ENCODE data around the gene ALPK3.
A peak's percentile ranks its signal among the peaks of the same experiment; 100 is the strongest.

The ALPK3 gene

DNA sequence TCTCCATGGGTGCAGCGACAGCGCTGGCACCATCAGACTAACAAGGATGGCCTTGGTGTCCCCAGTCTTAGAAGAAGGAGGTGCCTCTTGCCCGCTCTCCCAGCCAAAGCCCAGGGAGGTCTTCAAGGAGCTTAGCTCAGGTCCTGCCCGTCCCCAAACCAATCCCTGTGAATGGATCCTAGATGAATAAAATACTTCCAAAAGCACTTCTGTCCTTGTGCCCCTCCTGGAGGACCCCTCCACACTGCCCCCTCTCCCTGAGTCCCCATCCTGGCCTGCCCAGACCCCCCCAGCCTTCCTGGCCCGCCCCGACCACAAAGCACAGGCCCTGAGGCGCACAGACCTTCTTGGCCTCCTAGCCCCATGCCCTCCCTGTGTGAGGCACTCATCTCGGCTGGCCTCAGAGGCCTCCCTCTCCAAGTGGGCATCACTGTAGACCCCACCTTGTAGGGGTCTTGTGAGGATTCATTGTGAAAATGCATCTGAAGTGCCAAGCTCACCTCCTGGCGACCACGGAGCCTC lies 75.7 kb downstream of the ALPK3 start:
- Histone ChIP-seq H3K36me3 (ENCODE audit: low read depth) (no peaks in the 10 kb centered on the region), H3K4me3 (ENCODE audit: severe bottlenecking) (no peak overlapping the region), H3K9me3 (ENCODE audit: severe bottlenecking) (no peaks in the 10 kb centered on the region), H3K4me1 (ENCODE audit: insufficient read depth, poor library complexity, severe bottlenecking) (no peaks in the 10 kb centered on the region), H3K27me3 (ENCODE audit: insufficient read depth, poor library complexity, severe bottlenecking) (no peaks in the 10 kb centered on the region), H3K27ac (ENCODE audit: poor library complexity, severe bottlenecking) (no peak overlapping the region)
- ATAC-seq (ENCODE audit: low read depth) (no peak), DNase-seq (ENCODE audit: low spot score) (no peak)
- TF ChIP-seq, protein P1, sequence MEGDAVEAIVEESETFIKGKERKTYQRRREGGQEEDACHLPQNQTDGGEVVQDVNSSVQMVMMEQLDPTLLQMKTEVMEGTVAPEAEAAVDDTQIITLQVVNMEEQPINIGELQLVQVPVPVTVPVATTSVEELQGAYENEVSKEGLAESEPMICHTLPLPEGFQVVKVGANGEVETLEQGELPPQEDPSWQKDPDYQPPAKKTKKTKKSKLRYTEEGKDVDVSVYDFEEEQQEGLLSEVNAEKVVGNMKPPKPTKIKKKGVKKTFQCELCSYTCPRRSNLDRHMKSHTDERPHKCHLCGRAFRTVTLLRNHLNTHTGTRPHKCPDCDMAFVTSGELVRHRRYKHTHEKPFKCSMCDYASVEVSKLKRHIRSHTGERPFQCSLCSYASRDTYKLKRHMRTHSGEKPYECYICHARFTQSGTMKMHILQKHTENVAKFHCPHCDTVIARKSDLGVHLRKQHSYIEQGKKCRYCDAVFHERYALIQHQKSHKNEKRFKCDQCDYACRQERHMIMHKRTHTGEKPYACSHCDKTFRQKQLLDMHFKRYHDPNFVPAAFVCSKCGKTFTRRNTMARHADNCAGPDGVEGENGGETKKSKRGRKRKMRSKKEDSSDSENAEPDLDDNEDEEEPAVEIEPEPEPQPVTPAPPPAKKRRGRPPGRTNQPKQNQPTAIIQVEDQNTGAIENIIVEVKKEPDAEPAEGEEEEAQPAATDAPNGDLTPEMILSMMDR (IDR thresholded peaks at IDR 0.05; ENCODE audit: poor library complexity, severe bottlenecking): no peak

DNA sequence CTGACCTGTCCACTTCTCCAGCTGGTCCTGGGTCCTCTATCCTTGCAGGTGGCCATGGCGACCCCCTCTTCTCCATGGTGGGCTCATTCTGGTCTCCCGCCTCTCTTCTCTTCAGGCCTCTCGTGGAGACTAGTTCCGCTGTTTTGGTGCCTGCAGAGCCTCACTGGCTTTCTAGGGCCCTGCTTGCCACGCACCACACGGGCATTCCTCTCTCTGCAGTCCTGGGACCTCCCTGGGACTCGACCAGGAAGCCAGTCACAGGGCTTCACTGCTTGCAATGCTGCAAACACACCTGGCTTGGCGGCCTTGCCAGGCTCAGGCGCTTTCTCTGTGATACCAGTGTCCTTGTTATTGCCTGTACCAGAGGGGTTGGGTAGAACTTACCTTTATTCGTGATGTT lies 76.5 kb downstream of the ALPK3 start:
- Histone ChIP-seq H3K36me3 (ENCODE audit: low read depth) (no peaks in the 10 kb centered on the region), H3K27me3 (ENCODE audit: insufficient read depth, poor library complexity, severe bottlenecking) (no peaks in the 10 kb centered on the region), H3K27ac (ENCODE audit: poor library complexity, severe bottlenecking) (no peak overlapping the region), H3K4me1 (ENCODE audit: insufficient read depth, poor library complexity, severe bottlenecking) (no peaks in the 10 kb centered on the region), H3K9me3 (ENCODE audit: severe bottlenecking) (no peaks in the 10 kb centered on the region), H3K4me3 (ENCODE audit: severe bottlenecking) (no peak overlapping the region)
- TF ChIP-seq, protein P1 (IDR thresholded peaks at IDR 0.05; ENCODE audit: poor library complexity, severe bottlenecking): no peak
- DNase-seq (ENCODE audit: low spot score): no peak
- no peak for ATAC-seq (ENCODE audit: low read depth)

DNA sequence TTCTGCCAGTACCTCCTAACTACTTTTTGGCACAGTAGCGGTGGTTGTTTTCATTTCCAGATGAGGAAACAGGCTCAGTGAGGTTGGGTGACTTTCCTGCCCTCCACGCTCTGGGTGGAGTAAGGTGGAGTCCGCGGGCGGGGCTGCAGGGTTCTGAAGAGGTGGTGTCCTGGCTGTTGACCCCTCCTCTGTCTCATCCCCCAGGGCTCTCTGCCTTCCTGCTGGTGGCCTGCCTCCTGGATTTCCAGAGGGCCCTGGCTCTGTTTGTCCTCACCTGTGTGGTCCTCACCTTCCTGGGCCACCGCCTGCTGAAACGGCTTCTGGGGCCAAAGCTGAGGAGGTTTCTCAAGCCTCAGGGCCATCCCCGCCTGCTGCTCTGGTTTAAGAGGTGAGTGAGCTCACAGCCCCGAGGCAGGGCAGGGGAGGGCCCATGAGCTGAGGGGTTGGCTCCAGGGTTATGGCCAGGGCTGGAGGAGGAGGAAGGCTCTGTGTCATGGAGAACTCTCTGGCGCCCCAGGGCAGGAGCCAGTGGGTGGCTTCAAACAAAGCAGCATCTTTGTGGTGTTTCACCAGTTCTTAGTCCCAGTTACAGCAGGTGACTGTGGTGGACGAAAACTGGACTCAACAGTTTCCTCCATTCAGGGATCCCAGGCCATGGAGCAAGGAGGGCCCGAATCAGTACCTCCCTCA lies 77.7 kb downstream of the ALPK3 start:
- Histone ChIP-seq H3K36me3 (ENCODE audit: low read depth) (no peaks in the 10 kb centered on the region), H3K27ac (ENCODE audit: poor library complexity, severe bottlenecking) (no peak overlapping the region), H3K27me3 (ENCODE audit: insufficient read depth, poor library complexity, severe bottlenecking) (no peaks in the 10 kb centered on the region), H3K9me3 (ENCODE audit: severe bottlenecking) (no peaks in the 10 kb centered on the region), H3K4me3 (ENCODE audit: severe bottlenecking) (no peak overlapping the region), H3K4me1 (ENCODE audit: insufficient read depth, poor library complexity, severe bottlenecking) (no peaks in the 10 kb centered on the region)
- DNase-seq (ENCODE audit: low spot score) (no peak), ATAC-seq (ENCODE audit: low read depth) (peak; percentile 62)
- TF ChIP-seq, protein P1 (IDR thresholded peaks at IDR 0.05; ENCODE audit: poor library complexity, severe bottlenecking): no peak

DNA sequence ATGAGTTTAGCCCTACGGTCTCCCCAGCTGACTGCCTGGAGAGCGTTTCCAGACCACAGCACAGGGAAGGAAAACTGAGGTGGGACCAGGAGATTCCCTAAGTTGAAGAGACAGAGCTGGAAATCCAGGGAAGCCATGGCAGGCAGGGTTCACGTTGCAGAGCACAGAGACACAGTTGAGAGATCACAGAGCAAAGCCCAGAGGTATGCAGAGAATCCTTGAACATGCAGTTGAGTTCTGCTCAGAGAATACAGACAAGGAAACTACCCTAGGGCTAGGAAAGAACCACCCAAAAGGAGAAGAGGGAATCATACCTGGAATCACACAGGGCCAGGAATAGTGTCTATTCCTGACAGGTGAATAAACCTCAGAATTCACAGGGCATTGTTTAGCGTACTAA lies 81.6 kb downstream of the ALPK3 start:
- H3K36me3 ChIP-seq (ENCODE audit: low read depth): no peaks in the 10 kb centered on the region
- H3K4me3 ChIP-seq (ENCODE audit: severe bottlenecking): no peak overlapping the region
- H3K4me1 ChIP-seq (ENCODE audit: insufficient read depth, poor library complexity, severe bottlenecking): no peaks in the 10 kb centered on the region
- no peaks in the 10 kb centered on the region for H3K27me3 ChIP-seq (ENCODE audit: insufficient read depth, poor library complexity, severe bottlenecking)
- no peak for ATAC-seq (ENCODE audit: low read depth)
- no peaks in the 10 kb centered on the region for H3K9me3 ChIP-seq (ENCODE audit: severe bottlenecking)
- no peak overlapping the region for H3K27ac ChIP-seq (ENCODE audit: poor library complexity, severe bottlenecking)
- DNase-seq (ENCODE audit: low spot score): no peak
- TF ChIP-seq, protein P1 (IDR thresholded peaks at IDR 0.05; ENCODE audit: poor library complexity, severe bottlenecking): no peak

DNA sequence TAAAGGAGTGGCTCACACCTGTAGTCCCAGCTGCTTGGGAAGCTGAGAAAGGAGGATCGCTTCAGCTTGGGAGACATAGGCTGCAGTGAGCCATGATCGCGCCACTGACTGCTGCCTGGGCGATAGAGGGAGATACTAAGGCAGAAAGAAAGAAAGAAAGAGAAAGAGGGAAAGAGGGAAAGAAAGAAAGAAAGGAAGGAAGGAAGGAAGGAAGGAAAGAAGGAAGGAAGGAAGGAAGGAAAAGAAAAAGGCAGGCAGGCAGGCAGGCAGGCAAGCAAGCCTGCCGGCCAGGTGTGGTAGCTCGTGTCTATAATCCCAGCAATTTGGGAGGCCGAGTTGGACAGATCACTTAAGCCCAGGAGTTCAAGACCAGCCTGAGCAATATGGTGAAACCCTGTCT lies 82.6 kb downstream of the ALPK3 start:
- TF ChIP-seq, protein P1 (IDR thresholded peaks at IDR 0.05; ENCODE audit: poor library complexity, severe bottlenecking): no peak
- ATAC-seq (ENCODE audit: low read depth): no peak
- no peak for DNase-seq (ENCODE audit: low spot score)
- H3K4me3 ChIP-seq (ENCODE audit: severe bottlenecking): no peak overlapping the region
- H3K27me3 ChIP-seq (ENCODE audit: insufficient read depth, poor library complexity, severe bottlenecking): no peaks in the 10 kb centered on the region
- no peak overlapping the region for H3K27ac ChIP-seq (ENCODE audit: poor library complexity, severe bottlenecking)
- no peaks in the 10 kb centered on the region for H3K4me1 ChIP-seq (ENCODE audit: insufficient read depth, poor library complexity, severe bottlenecking)
- no peaks in the 10 kb centered on the region for H3K9me3 ChIP-seq (ENCODE audit: severe bottlenecking)
- H3K36me3 ChIP-seq (ENCODE audit: low read depth): no peaks in the 10 kb centered on the region
